Osteocyte (in vitro differentiated cells): ENCODE measurements around the gene CCDC136. TPM values are rescaled to one million over a fixed set of nuclear protein-coding genes. Genes with fewer than 3 reads are reported as not detected.

Experiments used
- DNase-seq: peaks from one replicate; pipeline ENCODE4 v3.0.0; 2021; ENCODE audit warnings: mixed read lengths; ENCODE audit not compliant: unreplicated experiment; ENCODE audit errors: extremely low spot score
- H3K27ac Mint-ChIP-seq: one replicate; pipeline ENCODE4 v1.8.0; 2021; ENCODE audit warnings: mild to moderate bottlenecking, mixed read lengths; ENCODE audit not compliant: unreplicated experiment
- H3K27me3 Mint-ChIP-seq: one replicate; pipeline ENCODE4 v1.8.0; 2021; ENCODE audit warnings: mixed read lengths; ENCODE audit not compliant: unreplicated experiment
- H3K36me3 Mint-ChIP-seq: one replicate; pipeline ENCODE4 v1.8.0; 2021; ENCODE audit warnings: mixed read lengths; ENCODE audit not compliant: unreplicated experiment
- H3K4me1 Mint-ChIP-seq: one replicate; pipeline ENCODE4 v1.8.0; 2021; ENCODE audit warnings: mixed read lengths; ENCODE audit not compliant: unreplicated experiment
- H3K4me3 Mint-ChIP-seq: one replicate; pipeline ENCODE4 v1.8.0; 2021; ENCODE audit warnings: mild to moderate bottlenecking, moderate library complexity, mixed read lengths; ENCODE audit not compliant: unreplicated experiment
- H3K9me3 Mint-ChIP-seq: one replicate; pipeline ENCODE4 v1.8.0; 2021; ENCODE audit warnings: mixed read lengths; ENCODE audit not compliant: unreplicated experiment
- total RNA-seq: library from RNA; stranded (reverse); gene quantifications from 2 replicates; pipeline ENCODE4 v1.2.1, GENCODE V29; 2021
- TF ChIP-seq, protein P1 (sequence below): fragments of 200-600 bp; sonication (generic); IDR thresholded peaks from 2 replicates; pipeline ENCODE4 v1.5.0; 2021; ENCODE audit warnings: antibody characterized with exemption, mild to moderate bottlenecking, moderate library complexity

Gene CCDC136
- total RNA-seq, 1 donor from 2014 or later = 13.3 TPM

DNA sequence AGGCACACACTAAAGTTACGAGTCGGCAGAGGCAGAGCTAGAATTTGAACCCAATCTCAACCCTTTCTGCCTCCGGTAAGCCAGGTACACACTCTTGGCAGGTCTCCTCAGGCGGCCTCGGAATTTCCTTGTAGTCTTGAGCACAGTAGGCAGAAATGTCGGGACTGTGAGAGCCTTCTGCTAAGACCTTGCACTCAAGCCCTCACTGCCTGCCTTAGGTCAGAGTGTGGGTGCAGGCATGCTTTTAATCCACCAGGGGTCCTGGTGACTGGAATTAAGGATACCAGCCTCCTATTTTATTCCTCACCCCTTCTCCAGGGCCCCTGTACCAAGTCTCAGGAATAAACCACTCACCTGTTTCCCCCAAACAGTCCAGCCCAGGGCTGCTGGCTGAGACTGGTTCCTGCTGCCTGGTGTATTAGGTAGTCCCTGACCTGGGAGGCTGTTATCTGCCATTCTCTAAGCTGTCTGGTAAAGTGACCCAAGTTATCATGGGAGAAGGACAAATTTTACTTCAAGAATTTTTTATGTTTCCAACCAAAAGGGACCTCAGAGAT, 71.7 kb downstream of the CCDC136 start:
- no peak for DNase-seq
- Mint-ChIP-seq H3K9me3 (no peaks in the 10 kb centered on the region), H3K4me3 (peak overlapping the region; percentile 99), H3K36me3 (peaks cover 20% of the 10 kb centered on the region), H3K4me1 (peaks cover 44% of the 10 kb centered on the region), H3K27me3 (no peaks in the 10 kb centered on the region), H3K27ac (peak overlapping the region; percentile 94)
- TF ChIP-seq, protein P1, sequence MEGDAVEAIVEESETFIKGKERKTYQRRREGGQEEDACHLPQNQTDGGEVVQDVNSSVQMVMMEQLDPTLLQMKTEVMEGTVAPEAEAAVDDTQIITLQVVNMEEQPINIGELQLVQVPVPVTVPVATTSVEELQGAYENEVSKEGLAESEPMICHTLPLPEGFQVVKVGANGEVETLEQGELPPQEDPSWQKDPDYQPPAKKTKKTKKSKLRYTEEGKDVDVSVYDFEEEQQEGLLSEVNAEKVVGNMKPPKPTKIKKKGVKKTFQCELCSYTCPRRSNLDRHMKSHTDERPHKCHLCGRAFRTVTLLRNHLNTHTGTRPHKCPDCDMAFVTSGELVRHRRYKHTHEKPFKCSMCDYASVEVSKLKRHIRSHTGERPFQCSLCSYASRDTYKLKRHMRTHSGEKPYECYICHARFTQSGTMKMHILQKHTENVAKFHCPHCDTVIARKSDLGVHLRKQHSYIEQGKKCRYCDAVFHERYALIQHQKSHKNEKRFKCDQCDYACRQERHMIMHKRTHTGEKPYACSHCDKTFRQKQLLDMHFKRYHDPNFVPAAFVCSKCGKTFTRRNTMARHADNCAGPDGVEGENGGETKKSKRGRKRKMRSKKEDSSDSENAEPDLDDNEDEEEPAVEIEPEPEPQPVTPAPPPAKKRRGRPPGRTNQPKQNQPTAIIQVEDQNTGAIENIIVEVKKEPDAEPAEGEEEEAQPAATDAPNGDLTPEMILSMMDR = peak; percentile 62

DNA sequence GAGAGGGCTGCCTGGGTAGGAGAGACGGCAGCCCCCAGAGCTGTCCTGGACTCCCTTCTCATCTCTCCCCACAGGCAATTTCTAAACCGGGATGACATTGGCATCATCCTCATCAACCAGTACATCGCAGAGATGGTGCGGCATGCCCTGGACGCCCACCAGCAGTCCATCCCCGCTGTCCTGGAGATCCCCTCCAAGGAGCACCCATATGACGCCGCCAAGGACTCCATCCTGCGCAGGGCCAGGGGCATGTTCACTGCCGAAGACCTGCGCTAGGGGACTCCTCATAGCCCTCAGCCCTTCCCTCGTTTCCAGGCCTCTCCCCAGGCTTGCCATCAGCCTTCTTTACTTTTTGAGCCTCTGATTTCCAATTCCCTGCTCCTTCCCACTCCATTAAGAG, 73.5 kb downstream of the CCDC136 start:
- DNase-seq = no peak
- Mint-ChIP-seq H3K27me3 (peaks cover 4% of the 10 kb centered on the region), H3K4me1 (peaks cover 33% of the 10 kb centered on the region), H3K9me3 (no peaks in the 10 kb centered on the region), H3K4me3 (no peak overlapping the region), H3K36me3 (peaks cover 21% of the 10 kb centered on the region), H3K27ac (no peak overlapping the region)
- TF ChIP-seq, protein P1 = no peak

DNA sequence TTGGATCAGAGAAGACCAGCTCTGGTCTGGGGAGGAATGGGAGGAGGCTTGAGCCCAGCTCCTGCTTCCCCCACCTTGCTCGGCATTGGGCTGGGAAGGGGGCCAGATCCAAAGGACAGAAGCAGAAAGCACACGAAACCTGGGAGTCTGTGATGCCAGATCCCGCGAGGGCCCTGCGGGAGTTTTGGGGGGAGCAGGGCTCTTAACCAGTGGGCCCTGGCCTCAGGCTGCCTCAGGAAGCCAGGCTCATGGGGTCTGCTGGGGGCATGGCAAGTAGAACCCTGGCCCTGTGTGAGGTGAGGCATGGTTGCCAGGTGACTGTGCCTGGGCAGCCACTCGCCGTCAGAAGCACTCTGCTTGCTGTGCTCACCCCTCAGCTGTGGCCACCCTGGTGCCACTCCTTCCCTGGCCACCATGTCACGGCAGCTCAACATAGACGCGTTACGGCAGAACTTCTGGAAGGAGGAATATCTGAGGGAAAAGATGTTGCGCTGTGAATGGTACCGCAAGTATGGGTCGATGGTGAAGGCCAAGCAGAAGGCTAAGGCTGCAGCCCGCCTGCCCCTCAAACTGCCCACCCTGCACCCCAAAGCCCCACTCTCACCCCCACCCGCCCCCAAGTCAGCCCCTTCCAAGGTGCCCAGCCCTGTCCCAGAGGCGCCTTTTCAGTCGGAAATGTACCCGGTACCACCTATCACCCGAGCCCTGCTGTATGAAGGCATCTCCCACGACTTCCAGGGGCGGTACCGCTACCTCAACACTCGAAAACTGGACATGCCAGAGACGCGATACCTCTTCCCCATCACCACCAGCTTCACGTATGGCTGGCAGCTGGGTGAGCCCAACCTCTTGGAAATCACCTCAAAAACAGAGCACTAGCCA, 74.5 kb downstream of the CCDC136 start:
- H3K36me3 Mint-ChIP-seq = peaks cover 22% of the 10 kb centered on the region
- peaks cover 30% of the 10 kb centered on the region for H3K4me1 Mint-ChIP-seq
- TF ChIP-seq, protein P1 = no peak
- no peak overlapping the region for H3K4me3 Mint-ChIP-seq
- no peak overlapping the region for H3K27ac Mint-ChIP-seq
- H3K9me3 Mint-ChIP-seq = no peaks in the 10 kb centered on the region
- H3K27me3 Mint-ChIP-seq = peaks cover 5% of the 10 kb centered on the region
- no peak for DNase-seq

DNA sequence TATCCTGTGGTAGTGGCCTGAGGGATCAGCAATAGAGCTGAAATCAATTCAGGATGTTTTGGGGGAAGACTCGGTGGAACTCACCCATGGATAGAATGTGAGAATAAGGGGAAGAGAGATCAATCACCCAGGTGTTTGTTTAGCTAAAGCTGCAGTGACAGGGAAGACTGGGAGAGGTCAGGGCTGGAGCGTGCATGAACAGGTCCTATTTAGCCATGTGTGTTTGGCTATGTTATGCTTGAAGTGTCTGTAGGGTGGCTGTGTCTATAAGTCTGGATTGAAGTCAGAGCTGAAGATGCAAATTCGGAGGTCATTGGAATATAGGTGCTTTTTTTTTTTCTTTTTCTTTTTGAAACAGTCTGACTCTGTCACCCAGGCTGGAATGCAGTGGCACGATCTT, 75.5 kb downstream of the CCDC136 start:
- no peak overlapping the region for H3K4me3 Mint-ChIP-seq

More for the DNA sequence above, 75.5 kb downstream of the CCDC136 start:
- H3K4me1 Mint-ChIP-seq = peaks cover 27% of the 10 kb centered on the region
- H3K27ac Mint-ChIP-seq = no peak overlapping the region
- TF ChIP-seq, protein P1 = no peak
- no peak for DNase-seq
- H3K27me3 Mint-ChIP-seq = peaks cover 5% of the 10 kb centered on the region
- peaks cover 22% of the 10 kb centered on the region for H3K36me3 Mint-ChIP-seq
- H3K9me3 Mint-ChIP-seq = no peaks in the 10 kb centered on the region
